Cardiac fibroblast (primary cell): ENCODE measurements around the gene CACHD1.

Experiments
- DNase-seq, 2 donors: peaks; one replicate each; pipeline versions ENCODE4 v3.0.0 to v3.0.0-alpha.2; 2010; ENCODE audit warnings: low read depth in 2 of 2
- H3K4me3 ChIP-seq, 2 donors: replicated peaks in 1 of 2; 1 replicate in 1 of 2; 2 replicates in 1 of 2; pipeline ENCODE4 v1.5.1; 2011; ENCODE audit warnings: low read depth in 2 of 2, low read length in 2 of 2, mild to moderate bottlenecking in 2 of 2, moderate library complexity in 1 of 2
- CTCF ChIP-seq: IDR thresholded peaks from one replicate; pipeline ENCODE4 v1.5.1; 2011; ENCODE audit warnings: low read depth, mild to moderate bottlenecking, low read length, inconsistent platforms

CACHD1 gene

GRCh38 chr1:64493831-64494230, 23.9 kb downstream of the CACHD1 start:
- H3K4me3 ChIP-seq = no peak overlapping the region
- TF ChIP-seq CTCF = no peak
- no peak for DNase-seq

GRCh38 chr1:64494659-64495058, 24.7 kb downstream of the CACHD1 start:
- TF ChIP-seq CTCF = no peak
- no peak for DNase-seq
- no peak overlapping the region for H3K4me3 ChIP-seq

GRCh38 chr1:64495878-64496277, 25.9 kb downstream of the CACHD1 start:
- no peak overlapping the region for H3K4me3 ChIP-seq
- no peak for TF ChIP-seq CTCF
- no peak for DNase-seq

GRCh38 chr1:64496606-64497005, 26.7 kb downstream of the CACHD1 start:
- DNase-seq = no peak
- H3K4me3 ChIP-seq = no peak overlapping the region
- TF ChIP-seq CTCF = no peak

- no peak for TF ChIP-seq CTCF
- H3K4me3 ChIP-seq = no peak overlapping the region
- peak in 1 of 2 donors; percentile 43 for DNase-seq
Observed at GRCh38 chr1:64497088-64497883, 27.4 kb downstream of the CACHD1 start.

- DNase-seq = no peak
- no peak for TF ChIP-seq CTCF
- H3K4me3 ChIP-seq = no peak overlapping the region
Observed at GRCh38 chr1:64498325-64498724, 28.4 kb downstream of the CACHD1 start.

- no peak for TF ChIP-seq CTCF
Observed at GRCh38 chr1:64499011-64499410, 29.1 kb downstream of the CACHD1 start.

More at GRCh38 chr1:64499011-64499410, 29.1 kb downstream of the CACHD1 start:
- H3K4me3 ChIP-seq = no peak overlapping the region
- no peak for DNase-seq
